Right ventricle myocardium inferior (tissue), 1 donor: ENCODE data around the gene FERMT1. TPM values are rescaled to one million over a fixed set of nuclear protein-coding genes. Genes with fewer than 3 reads are reported as not detected.
"Not testable (repeated sequence)": the region's sequence is repeated elsewhere in the genome, so short reads cannot be mapped to it uniquely, and the experiment has no call there.

Source experiments
- ATAC-seq: fragments of 200-7000 bp; cut with Tn5 transposase; one replicate; pipeline ENCODE4 v1.9.1; 2020; ENCODE audit warnings: mild to moderate bottlenecking, moderate library complexity
- DNase-seq: peaks from one replicate; pipeline ENCODE4 v3.0.0; 2021; ENCODE audit errors: missing footprints
- intact Hi-C: fragments of 100-400 bp; cut with DNase I; formaldehyde crosslinking; loops from one replicate; pipeline ENCODE4 v1.11.0; 2022
- total RNA-seq: library from RNA; stranded (reverse); fragmentation: NEBNext Ultra II Directional; extraction: Animal tissue kit (Norgen Biotek cat#: 25700); gene quantifications from one replicate; pipeline ENCODE4 v1.2.1, GENCODE V29; 2021
- donor health status: DM: no; HTN: yes; CAD: no; lungs with severe emphysema.

The FERMT1 gene
- total RNA-seq, 1 donor from 2014 or later: 1.5 TPM

DNA sequence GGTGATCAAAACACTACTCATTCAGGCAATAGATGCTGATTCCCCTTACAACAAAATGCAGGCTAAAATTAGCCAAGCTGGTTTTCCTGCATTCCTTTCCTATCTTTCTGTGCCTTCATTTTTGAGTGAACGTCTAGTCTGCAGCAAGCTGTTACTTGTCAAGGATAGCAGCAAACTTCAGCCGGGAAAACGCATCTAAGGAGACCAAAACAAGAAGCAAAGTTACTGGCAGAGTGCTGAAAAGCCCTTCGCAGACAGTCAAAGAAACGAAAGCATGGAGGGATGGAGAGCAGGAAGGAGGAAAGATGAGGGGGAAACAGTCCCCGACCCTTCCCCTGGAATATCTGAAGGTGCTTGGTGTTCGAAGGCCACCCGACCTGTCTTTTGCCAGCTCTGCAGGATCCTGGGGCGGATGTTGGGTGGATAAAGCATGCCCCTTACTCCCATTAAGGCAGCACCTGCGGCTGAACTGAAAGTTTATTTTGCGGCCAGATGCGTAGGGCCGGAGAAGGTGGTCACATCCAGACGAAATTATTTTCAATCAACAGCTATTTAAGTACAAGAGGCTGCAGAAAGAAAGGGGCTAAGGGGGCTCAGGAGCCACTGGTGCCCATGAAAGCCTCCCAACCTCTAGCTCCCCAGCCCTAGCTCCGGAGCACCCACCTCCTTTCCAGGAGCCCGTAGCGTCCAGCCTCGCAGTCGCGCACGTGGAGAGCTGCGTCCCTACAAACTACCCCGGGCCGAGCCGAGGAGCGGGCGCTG, 538 bp downstream of the FERMT1 start:
- intact Hi-C loops: no loop called here
- ATAC-seq (peak; percentile 61), DNase-seq (no peak)

DNA sequence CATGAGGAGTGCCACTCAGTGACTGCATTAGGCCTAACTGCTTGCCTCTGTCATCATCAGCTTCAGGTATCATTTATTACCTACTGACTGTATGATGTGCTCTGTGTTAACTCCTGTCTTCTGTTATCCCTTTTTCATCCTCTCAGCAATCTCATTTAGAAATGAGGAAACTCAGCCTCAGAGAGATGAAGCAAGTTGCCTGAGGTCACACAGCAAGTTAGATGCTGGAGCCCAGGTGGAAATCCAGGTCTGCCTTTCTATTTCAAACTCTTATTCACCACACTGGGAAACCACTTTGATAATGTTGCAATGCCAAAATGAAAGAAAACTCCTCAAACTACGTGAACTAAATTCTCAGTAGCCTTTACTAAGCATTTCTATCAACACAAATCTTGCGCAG, 1.3 kb downstream of the FERMT1 start:
- intact Hi-C loops: no loop called here
- ATAC-seq (no peak), DNase-seq (no peak)

GRCh38 chr20:6120491-6120988, 2.3 kb downstream of the FERMT1 start:
- DNase-seq: no peak
- intact Hi-C loops: no loop called here
- ATAC-seq: no peak

- no peak for ATAC-seq
- intact Hi-C loops: no loop called here
Observed at GRCh38 chr20:6116758-6117157, 6.1 kb downstream of the FERMT1 start.

GRCh38 chr20:6115221-6115895, 7.5 kb downstream of the FERMT1 start:
- DNase-seq: no peak
- ATAC-seq: no peak
- intact Hi-C loops: no loop called here

More at GRCh38 chr20:6116758-6117157, 6.1 kb downstream of the FERMT1 start:
- DNase-seq: no peak

GRCh38 chr20:6114696-6115095, 8.1 kb downstream of the FERMT1 start:
- intact Hi-C loops: no loop called here

DNA sequence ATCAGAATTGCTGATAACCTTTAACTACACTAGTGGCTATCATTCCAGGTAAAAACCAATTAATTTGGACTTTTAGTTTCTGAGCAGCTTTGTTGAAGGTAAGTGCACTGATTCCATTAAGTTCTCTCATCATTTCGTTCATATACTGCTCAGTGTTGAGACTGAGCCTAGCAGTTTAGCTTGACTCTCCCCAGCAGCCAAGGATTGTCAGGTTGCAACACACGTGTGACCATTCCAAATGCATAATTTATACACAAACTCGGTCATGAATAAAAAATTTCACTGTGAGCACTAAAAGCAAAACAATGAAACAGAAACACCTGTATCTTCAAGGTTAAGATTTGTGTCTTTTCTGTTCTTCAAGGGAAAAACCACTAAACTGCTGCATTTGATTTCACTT, 8.9 kb downstream of the FERMT1 start:
- intact Hi-C loops: no loop called here
- ATAC-seq (no peak), DNase-seq (no peak)

More at GRCh38 chr20:6114696-6115095, 8.1 kb downstream of the FERMT1 start:
- ATAC-seq: no peak
- no peak for DNase-seq

DNA sequence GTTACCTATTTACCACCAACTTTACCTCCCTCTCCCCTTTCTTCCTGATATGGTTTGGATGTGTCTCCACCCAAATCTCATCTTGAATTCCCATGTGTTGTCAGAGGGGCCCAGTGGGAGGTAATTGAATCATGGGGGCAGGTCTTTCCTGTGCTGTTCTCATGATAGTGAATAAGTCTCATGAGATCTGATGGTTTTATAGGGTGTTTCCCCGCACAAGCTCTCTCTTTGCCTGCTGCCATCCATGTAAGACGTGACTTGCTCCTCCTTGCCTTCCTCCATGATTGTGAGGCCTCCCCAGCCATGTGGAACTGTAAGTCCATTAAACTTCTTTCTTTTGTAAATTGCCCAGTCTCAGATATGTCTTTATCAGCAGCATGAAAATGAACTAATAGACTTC, 9.9 kb downstream of the FERMT1 start:
- intact Hi-C loops: not testable (repeated sequence)

DNA sequence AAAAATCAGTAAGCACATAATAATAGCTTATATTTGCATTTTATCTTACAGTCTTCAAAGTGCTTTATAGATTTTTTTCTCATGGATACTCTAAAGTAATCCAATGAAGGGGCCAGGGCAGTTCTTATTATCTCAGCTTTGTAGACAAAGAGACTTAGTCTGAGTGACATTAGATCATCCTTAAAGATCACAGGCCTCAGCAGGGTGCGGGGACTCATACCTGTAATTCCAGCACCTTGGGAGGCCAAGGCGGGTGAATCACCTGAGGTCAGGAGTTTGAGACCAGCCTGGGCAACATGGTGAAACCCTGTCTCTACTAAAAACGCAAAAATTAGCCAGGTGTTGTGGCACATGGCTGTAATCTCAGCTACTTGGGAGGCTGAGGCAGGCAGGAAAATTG, 14.5 kb downstream of the FERMT1 start:
- no peak for ATAC-seq

More for the DNA sequence above, 9.9 kb downstream of the FERMT1 start:
- DNase-seq, ATAC-seq: not testable (repeated sequence)

DNA sequence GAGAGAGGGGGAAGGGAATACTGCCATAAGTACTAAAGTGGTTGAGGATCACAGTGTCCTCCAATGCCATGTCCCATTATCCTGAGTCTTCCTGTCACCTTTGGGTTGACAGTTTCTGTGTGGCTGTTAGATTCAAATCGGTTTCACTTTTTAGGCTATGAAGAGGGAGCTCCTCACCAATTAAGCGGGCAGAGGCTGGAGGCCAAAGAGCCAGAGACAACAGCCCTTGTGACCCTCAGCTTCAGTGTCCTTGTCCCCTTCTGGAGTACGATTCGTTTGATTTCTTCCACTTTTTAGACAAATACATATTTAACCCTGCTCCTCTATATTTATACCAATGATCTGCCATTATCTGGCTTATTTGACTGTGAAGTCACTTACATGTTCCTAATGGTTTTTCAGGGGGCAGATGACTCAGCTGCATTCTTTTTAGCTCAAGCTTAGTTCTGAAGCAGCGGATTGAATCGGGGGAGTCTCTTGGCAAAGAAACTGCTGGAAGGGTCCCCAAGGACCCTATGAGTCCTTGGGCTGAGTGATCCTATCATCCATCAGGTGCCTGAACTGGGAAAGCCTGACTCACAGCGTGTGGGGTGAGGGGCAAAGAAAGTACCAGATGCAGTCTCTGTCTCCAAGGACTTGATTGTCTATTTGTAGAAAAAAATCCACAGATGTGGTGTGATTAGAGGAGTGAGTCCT, 18.2 kb downstream of the FERMT1 start:
- DNase-seq (no peak), ATAC-seq (no peak)
- intact Hi-C loops: no loop called here

More for the DNA sequence above, 14.5 kb downstream of the FERMT1 start:
- intact Hi-C loops: no loop called here
- no peak for DNase-seq

GRCh38 chr20:6103301-6103700, 19.5 kb downstream of the FERMT1 start:
- intact Hi-C loops: no loop called here
- no peak for ATAC-seq

GRCh38 chr20:6101346-6101745, 21.5 kb downstream of the FERMT1 start:
- DNase-seq (no peak), ATAC-seq (no peak)
- intact Hi-C loops: no loop called here

More at GRCh38 chr20:6103301-6103700, 19.5 kb downstream of the FERMT1 start:
- no peak for DNase-seq

GRCh38 chr20:6100246-6100645, 22.6 kb downstream of the FERMT1 start:
- DNase-seq (no peak), ATAC-seq (no peak)
- intact Hi-C loops: no loop called here

DNA sequence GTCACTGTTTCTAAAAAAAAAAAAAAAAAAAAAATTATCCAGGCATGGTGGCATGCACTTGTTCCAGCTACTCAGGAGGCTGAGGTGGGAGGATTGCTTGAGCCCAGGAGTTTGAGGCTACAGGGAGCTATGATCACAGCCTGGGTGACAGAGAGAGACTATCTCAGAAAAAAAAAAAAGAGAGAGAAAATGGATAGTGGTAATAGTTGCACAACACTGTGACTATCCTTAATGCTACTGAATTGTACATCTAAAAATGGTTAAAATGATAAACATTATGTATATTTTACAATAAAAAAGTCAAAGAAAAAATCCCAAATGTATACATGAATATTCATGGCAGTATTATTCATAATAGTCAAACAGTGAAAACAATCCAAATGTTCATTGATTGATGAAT, 23.0 kb downstream of the FERMT1 start:
- intact Hi-C loops: no loop called here
- DNase-seq (no peak), ATAC-seq (no peak)

DNA sequence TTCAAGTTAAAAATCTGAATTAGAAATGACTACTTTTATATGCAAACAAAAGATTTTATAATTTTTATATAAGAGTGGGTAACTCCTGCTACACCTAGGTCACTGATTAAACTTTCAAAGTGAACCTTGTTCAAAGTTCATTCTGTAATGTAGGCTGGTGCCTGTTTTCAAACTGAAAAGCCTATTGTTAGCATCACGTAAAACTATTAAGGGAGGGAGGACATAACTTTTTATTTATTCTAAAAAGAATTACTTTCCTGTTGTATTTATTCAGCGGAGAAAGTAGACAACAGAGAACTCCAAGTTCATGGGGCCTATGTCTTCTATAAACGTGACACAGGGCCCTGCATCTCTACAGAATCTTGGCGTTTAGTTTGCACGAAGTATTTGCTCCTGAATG, 27.4 kb downstream of the FERMT1 start:
- intact Hi-C loops: no loop called here
- DNase-seq: no peak
- ATAC-seq: no peak

DNA sequence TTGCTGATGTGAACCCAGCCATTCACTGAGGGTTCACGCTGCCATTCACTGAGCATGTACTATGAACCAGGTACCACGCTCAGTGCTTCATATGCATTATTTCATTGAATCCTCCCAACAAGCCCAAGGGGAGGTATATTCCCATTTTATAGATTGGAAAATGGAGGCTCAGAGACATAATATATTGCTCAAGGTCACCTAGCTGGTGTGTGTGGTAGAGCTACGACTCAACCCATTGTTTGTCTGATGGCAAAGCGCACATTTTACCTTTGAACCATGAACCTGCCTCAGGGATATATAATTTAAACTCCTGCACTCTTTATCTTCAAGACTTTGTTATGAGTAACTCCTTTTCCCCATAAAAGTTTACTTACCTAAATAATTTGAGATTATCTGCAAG, 28.3 kb downstream of the FERMT1 start:
- ATAC-seq: no peak
- DNase-seq: no peak
- intact Hi-C loops: no loop called here

DNA sequence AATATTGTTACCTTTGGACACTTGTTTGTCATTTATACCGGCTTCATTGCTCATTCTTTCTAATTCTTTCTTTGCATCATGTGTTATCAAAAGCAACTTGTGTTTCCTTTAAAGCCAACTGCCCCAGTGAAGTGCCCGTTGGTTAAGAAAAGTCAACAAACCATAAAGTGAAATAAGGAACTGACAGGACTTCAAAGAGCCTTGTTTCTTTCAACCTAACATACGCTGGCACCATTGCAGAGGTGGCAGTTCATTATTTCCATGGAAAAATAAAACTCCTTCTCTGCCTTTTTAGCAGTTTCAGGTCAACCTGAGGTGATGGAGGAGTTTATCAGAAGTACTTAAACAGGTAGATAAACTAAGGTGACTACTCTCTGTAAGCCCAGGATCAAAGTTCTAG, 28.8 kb downstream of the FERMT1 start:
- DNase-seq (no peak), ATAC-seq (no peak)
- intact Hi-C loops: no loop called here

DNA sequence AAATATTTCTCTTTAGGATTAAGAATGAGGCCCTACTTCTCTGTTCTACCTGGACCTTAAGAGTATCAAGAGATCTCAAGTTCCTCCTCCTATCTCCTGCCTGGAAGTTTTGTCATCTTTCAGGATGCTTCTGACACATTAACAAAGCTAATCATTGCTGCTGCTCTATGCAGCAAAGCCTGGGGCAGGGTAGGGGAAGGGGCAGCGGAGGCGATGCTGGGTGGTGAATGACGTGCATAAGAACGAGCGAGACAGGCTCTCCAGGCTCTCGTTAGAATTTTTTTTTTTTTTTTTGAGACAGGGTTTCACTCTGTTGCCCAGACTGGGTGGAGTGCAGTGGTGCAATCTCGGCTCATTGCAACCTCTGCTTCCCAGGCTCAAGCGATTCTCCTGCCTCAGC, 31.2 kb downstream of the FERMT1 start:
- no peak for ATAC-seq
- DNase-seq: no peak
- intact Hi-C loops: no loop called here

DNA sequence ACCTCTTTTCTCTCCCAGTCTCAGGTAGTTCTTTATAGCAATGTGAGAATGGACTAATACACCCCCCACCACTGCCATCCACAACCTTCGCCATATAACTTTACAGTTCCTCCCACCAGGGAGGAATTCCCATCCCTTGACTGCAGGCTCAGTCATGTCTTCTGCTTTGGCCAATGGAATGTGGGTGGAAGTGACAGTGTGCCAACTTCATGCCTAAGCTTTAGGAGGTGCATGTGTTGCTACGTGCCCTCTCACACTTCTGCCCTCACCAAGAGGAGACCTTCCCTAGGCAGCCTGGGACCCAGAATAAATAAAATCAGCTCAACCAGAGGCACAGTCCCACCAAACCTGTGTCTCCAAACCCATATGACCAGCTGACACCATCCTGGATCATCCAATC, 36.0 kb downstream of the FERMT1 start:
- ATAC-seq: no peak
- DNase-seq: no peak
- intact Hi-C loops: no loop called here

GRCh38 chr20:6083926-6084325, 38.9 kb downstream of the FERMT1 start:
- DNase-seq (no peak), ATAC-seq (no peak)
- intact Hi-C loops: no loop called here
